ENCODE results near the gene TMX3. TPM values are rescaled to one million over a fixed set of nuclear protein-coding genes. Genes with fewer than 3 reads are reported as not detected.

Gene TMX3, protein sequence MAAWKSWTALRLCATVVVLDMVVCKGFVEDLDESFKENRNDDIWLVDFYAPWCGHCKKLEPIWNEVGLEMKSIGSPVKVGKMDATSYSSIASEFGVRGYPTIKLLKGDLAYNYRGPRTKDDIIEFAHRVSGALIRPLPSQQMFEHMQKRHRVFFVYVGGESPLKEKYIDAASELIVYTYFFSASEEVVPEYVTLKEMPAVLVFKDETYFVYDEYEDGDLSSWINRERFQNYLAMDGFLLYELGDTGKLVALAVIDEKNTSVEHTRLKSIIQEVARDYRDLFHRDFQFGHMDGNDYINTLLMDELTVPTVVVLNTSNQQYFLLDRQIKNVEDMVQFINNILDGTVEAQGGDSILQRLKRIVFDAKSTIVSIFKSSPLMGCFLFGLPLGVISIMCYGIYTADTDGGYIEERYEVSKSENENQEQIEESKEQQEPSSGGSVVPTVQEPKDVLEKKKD
- total RNA-seq = 10 to 100 TPM; 46.9 to 49.9 TPM

DNA sequence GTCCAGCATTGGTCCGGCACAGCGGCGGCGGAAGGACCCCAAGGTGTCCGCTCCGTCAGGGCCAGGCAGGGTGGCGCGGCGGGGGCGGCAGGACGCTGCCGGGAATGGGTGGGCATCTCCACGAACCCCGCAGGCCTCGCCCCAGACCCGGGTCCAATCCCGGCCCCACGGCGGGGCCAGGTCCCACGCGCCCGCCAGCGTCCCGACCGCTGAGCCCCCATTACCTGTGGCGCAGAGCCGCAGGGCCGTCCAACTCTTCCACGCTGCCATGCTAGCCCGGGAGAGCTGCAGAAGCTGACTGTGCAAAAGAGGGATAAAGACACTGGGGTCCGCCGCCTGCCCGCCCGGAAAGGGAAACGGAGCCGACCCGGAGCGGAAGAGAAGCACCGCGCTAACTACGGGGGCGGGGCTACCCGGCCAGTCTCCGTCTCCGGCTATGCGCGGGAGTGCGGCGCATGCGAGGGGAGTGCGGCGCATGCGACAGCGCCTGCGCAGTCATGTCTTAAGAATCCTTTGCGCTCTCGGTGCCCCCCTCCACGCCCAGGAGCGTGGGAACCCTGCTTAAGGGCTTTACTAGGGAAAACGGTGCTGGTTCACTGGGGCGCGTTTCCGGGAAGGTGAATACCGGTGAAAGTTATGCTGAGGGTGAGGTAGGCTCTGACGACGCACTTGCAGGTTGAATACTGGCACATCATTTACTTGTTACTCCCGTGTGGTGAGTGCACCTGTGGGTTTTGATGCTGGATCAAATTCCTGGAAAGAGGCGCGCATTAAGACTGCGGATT lies at the start of gene TMX3:
TSS of gene TMX3 (minus strand) at position 397 of the 785 bp plus-strand sequence. CDS start at position 270, 127 bp downstream.
- CTCF ChIA-PET = no interaction called here
- POLR2A ChIA-PET = interaction anchor here (0.6 kb wide), 1 partner anchor 19 kb away, joined by 3 read pairs; no protein-coding TSS in a partner anchor
- peaks cover 34% of the 10 kb centered on the region for H3K4me1 Mint-ChIP-seq

DNA sequence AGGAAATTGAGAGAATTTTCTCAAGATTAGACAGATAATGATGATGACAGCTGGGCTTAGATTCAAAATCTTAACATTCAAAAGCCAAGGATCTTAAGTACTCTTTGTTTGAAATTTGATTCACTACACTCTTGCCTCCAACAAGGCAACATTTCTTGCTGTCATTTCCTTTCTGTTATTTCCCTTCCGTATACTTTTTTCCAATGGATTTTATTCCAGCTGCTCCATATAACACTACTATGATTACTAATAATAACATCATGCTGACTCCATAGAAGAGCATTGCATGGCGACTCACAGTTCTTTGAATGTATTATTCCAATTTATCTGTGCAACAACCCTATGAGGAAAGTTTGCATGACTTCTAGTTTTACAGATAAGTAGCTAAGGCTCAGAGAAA lies 49.1 kb upstream of the TMX3 start:
- POLR2A ChIA-PET = no interaction called here
- H3K27ac Mint-ChIP-seq = no peak overlapping the region

More for the DNA sequence above, at the start of gene TMX3:
- peak within 1 kb of the TSS; percentile 97 for H3K27ac Mint-ChIP-seq
- H3K4me3 Mint-ChIP-seq = peak within 1 kb of the TSS; percentile 99
- peak; percentile 95 for DNase-seq
- H3K27me3 Mint-ChIP-seq = no peaks in the 10 kb centered on the region
- intact Hi-C loops (cut with DNase I, micrococcal nuclease) = loop anchor here (1.0 to 10.0 kb wide), 3 partner anchors 1199 to 1490 kb away; partner anchors contain the start of genes DSEL (in 2 of the 2) and RTTN (in 2 of the 2)
- peaks cover 34% of the 10 kb centered on the region for H3K36me3 Mint-ChIP-seq (ENCODE audit: low read depth)
- ATAC-seq = peak; percentile 99
- no peaks in the 10 kb centered on the region for H3K9me3 Mint-ChIP-seq (ENCODE audit: low read depth)

DNA sequence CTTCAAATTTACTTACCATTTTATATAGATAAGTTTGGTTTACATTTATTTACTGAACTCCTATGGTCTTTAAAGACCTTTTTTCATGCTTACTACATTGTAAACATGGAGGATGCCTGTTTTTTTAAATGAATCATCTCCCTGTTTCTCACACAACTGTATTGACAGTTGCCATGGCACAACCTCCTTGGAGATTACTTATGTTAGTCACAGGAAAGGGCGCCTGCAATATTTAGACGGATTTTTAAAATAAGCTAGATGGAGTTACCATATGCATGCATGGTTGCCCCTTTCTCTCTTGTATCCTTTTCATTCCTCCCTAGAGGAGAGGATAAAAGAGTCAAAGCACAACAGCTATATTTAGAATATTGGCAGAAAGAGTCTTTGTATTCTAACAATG lies 48.2 kb upstream of the TMX3 start:
- no peak for DNase-seq
- ChIA-PET CTCF (interaction anchor here (1.3 kb wide), 1 partner anchor 10 kb away, joined by 3 read pairs; no protein-coding TSS in a partner anchor), POLR2A (no interaction called here)
- H3K36me3 Mint-ChIP-seq (ENCODE audit: low read depth) = peaks cover 4% of the 10 kb centered on the region
- H3K4me3 Mint-ChIP-seq = no peak overlapping the region
- H3K9me3 Mint-ChIP-seq (ENCODE audit: low read depth) = peaks cover 9% of the 10 kb centered on the region
- no peak overlapping the region for H3K27ac Mint-ChIP-seq
- no peaks in the 10 kb centered on the region for H3K4me1 Mint-ChIP-seq
- ATAC-seq = no peak
- intact Hi-C loops (cut with DNase I, micrococcal nuclease) = no loop called here
- H3K27me3 Mint-ChIP-seq = no peaks in the 10 kb centered on the region

More for the DNA sequence above, 49.1 kb upstream of the TMX3 start:
- no peaks in the 10 kb centered on the region for H3K4me1 Mint-ChIP-seq
- DNase-seq = no peak
- intact Hi-C loops (cut with DNase I, micrococcal nuclease) = no loop called here
- H3K9me3 Mint-ChIP-seq (ENCODE audit: low read depth) = peaks cover 4% of the 10 kb centered on the region
- H3K4me3 Mint-ChIP-seq = no peak overlapping the region
- no peaks in the 10 kb centered on the region for H3K27me3 Mint-ChIP-seq
- ATAC-seq = no peak
- no peaks in the 10 kb centered on the region for H3K36me3 Mint-ChIP-seq (ENCODE audit: low read depth)
- CTCF ChIA-PET = interaction anchor here (1.3 kb wide), 1 partner anchor 9 kb away, joined by 3 read pairs; no protein-coding TSS in a partner anchor

DNA sequence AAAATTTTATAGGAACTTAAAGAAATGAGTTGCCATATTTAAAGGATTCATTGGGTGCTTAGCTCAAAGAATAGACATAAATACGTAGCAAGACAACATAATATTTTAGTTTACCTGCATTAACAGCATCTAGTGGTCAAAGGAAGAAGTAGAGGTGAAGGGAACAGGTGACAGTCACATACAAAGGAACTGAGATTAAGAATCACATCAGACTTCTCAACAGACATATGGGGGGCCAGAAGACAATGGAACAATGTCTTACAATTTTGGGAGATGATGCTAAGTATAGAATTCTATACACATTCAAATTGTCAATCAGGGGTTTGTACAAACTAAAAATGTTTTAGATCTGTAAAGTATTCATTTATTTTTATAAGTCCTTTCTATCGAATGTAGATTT lies 44.4 kb upstream of the TMX3 start:
- Mint-ChIP-seq H3K27me3 (no peaks in the 10 kb centered on the region), H3K4me3 (no peak overlapping the region), H3K9me3 (ENCODE audit: low read depth) (peaks cover 9% of the 10 kb centered on the region), H3K4me1 (no peaks in the 10 kb centered on the region), H3K27ac (no peak overlapping the region), H3K36me3 (ENCODE audit: low read depth) (peaks cover 4% of the 10 kb centered on the region)
- CTCF ChIA-PET = interaction anchor here (0.6 kb wide), 1 partner anchor 8 kb away, joined by 4 read pairs; no protein-coding TSS in a partner anchor
- DNase-seq (no peak), ATAC-seq (no peak)
- intact Hi-C loops (cut with DNase I, micrococcal nuclease) = no loop called here
- POLR2A ChIA-PET = no interaction called here

DNA sequence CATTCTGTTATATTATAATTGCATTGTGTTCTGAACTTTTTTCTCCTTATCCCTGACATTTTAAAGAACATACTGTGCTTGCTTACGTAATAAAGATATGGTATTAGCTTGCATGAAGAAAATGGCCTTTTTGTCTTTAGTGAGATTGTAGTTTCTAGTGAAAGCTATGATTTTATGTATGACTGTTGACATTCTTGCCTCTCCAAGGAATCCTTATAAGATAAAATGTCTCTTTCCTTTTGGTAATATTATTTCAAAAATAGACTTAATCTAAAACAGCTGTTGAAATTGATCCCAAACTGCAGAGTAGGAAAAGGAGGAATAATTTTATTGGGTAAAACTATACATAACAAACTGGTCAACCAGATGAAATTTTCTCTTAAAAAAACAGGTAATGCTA lies 42.2 kb upstream of the TMX3 start:
- no peak for ATAC-seq
- no peak for DNase-seq
- Mint-ChIP-seq H3K27me3 (no peaks in the 10 kb centered on the region), H3K4me3 (no peak overlapping the region), H3K27ac (no peak overlapping the region), H3K36me3 (ENCODE audit: low read depth) (peaks cover 4% of the 10 kb centered on the region), H3K9me3 (ENCODE audit: low read depth) (peaks cover 9% of the 10 kb centered on the region), H3K4me1 (no peaks in the 10 kb centered on the region)
- intact Hi-C loops (cut with DNase I, micrococcal nuclease) = no loop called here
- CTCF ChIA-PET = interaction anchor here (1.6 kb wide), 1 partner anchor 10 kb away, joined by 5 read pairs; no protein-coding TSS in a partner anchor
- POLR2A ChIA-PET = no interaction called here

DNA sequence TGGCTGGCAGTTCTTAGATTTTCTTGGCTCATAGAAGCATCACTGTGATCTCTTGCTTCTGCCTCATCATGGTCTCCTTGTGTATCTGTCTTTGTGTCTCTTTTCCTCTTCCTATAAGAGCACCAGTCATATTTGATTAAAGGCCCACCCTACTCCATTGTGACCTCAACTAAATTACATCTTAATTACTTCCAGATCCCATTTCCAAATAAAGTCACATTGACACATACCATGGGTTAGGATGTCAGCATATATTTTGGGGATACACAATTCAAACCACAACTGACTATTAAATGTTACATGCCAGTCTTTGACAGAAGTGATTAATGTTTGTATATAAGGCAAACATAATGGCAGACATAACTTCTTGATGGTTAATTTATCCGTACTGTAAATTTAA lies 27.3 kb upstream of the TMX3 start:
- no peaks in the 10 kb centered on the region for H3K27me3 Mint-ChIP-seq
- ATAC-seq (no peak), DNase-seq (no peak)
- no peaks in the 10 kb centered on the region for H3K9me3 Mint-ChIP-seq (ENCODE audit: low read depth)
- CTCF ChIA-PET = no interaction called here
- H3K4me3 Mint-ChIP-seq = no peak overlapping the region
- no peaks in the 10 kb centered on the region for H3K36me3 Mint-ChIP-seq (ENCODE audit: low read depth)
- intact Hi-C loops (cut with DNase I, micrococcal nuclease) = no loop called here
- no peaks in the 10 kb centered on the region for H3K4me1 Mint-ChIP-seq
- POLR2A ChIA-PET = no interaction called here
- no peak overlapping the region for H3K27ac Mint-ChIP-seq

DNA sequence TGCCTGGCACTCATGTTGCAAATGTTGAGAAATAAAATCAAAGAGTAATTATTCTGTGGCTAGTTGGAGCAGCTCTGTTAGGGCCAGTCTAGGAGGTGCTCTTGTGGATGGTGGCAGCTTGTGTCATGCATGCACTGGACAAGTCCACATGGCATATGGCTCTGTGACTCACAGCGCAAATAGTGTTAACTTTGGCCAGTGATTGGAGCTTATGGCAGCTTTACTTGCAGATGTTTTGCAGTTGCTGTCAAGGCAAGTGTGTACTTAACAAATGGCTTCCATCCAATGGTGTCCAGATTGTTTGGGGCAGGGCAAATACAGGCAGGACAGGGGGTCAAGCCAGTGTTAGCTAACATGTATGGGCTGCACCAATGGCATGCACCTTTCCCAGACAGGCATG lies 26.1 kb upstream of the TMX3 start:
- H3K4me3 Mint-ChIP-seq = no peak overlapping the region
- no peaks in the 10 kb centered on the region for H3K9me3 Mint-ChIP-seq (ENCODE audit: low read depth)
- ChIA-PET CTCF (interaction anchor here (1.0 kb wide), 1 partner anchor 32 kb away, joined by 5 read pairs; no protein-coding TSS in a partner anchor), POLR2A (no interaction called here)
- no peak overlapping the region for H3K27ac Mint-ChIP-seq
- no peaks in the 10 kb centered on the region for H3K4me1 Mint-ChIP-seq
- H3K36me3 Mint-ChIP-seq (ENCODE audit: low read depth) = no peaks in the 10 kb centered on the region
- ATAC-seq (no peak), DNase-seq (no peak)
- H3K27me3 Mint-ChIP-seq = no peaks in the 10 kb centered on the region
- intact Hi-C loops (cut with DNase I, micrococcal nuclease) = no loop called here

DNA sequence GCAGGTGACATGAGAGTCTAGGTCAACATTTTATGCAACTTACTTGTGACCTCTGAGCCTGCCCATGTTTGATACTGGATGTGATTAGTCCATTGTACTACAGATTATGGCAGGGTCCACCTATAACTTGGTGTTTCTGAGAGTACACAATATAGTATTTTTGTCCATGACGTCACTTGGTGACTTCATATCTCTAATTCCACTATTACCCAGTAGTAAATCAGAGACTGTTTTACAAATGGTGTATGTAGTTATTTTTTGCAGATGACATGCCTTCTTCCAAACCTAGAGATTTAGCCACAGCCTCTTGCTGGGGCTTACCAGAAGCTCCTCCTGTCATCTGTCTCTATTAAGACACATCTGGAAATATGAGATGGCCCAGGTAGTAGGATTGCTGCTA lies 24.6 kb upstream of the TMX3 start:
- Mint-ChIP-seq H3K4me1 (no peaks in the 10 kb centered on the region), H3K9me3 (ENCODE audit: low read depth) (no peaks in the 10 kb centered on the region), H3K27me3 (no peaks in the 10 kb centered on the region), H3K36me3 (ENCODE audit: low read depth) (no peaks in the 10 kb centered on the region), H3K4me3 (no peak overlapping the region), H3K27ac (no peak overlapping the region)
- CTCF ChIA-PET = no interaction called here
- DNase-seq (no peak), ATAC-seq (no peak)
- intact Hi-C loops (cut with DNase I, micrococcal nuclease) = loop anchor here in 1 of 2 experiments (5.0 kb wide), 1 partner anchor 77 kb away; no protein-coding TSS in a partner anchor
- POLR2A ChIA-PET = no interaction called here

DNA sequence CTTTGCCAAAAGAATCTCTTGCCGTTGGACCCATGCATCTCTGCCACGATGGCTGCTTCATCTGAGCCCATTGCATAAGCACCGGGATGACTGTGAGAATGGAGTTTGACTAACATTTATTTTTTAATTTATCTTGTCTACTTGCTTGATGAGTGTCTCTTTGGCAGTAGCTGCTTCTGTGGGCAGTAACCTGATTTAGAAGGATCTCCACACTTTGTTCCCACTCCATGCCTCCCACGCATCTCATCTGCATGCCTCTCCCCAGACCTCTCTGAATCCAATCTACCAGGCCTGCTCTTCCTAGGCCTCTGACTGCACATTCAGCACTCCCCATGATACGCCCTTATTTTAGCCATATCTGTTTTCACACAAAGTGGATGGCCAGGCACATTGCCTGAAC lies 23.7 kb upstream of the TMX3 start:
- Mint-ChIP-seq H3K9me3 (ENCODE audit: low read depth) (no peaks in the 10 kb centered on the region), H3K4me3 (no peak overlapping the region), H3K4me1 (no peaks in the 10 kb centered on the region), H3K27ac (no peak overlapping the region), H3K27me3 (no peaks in the 10 kb centered on the region), H3K36me3 (ENCODE audit: low read depth) (no peaks in the 10 kb centered on the region)
- no peak for ATAC-seq
- no peak for DNase-seq
- CTCF ChIA-PET = interaction anchor here (1.3 kb wide), 1 partner anchor 10 kb away, joined by 3 read pairs; no protein-coding TSS in a partner anchor
- intact Hi-C loops (cut with DNase I, micrococcal nuclease) = loop anchor here in 1 of 2 experiments (5.0 kb wide), 1 partner anchor 76 kb away; no protein-coding TSS in a partner anchor
- POLR2A ChIA-PET = no interaction called here

DNA sequence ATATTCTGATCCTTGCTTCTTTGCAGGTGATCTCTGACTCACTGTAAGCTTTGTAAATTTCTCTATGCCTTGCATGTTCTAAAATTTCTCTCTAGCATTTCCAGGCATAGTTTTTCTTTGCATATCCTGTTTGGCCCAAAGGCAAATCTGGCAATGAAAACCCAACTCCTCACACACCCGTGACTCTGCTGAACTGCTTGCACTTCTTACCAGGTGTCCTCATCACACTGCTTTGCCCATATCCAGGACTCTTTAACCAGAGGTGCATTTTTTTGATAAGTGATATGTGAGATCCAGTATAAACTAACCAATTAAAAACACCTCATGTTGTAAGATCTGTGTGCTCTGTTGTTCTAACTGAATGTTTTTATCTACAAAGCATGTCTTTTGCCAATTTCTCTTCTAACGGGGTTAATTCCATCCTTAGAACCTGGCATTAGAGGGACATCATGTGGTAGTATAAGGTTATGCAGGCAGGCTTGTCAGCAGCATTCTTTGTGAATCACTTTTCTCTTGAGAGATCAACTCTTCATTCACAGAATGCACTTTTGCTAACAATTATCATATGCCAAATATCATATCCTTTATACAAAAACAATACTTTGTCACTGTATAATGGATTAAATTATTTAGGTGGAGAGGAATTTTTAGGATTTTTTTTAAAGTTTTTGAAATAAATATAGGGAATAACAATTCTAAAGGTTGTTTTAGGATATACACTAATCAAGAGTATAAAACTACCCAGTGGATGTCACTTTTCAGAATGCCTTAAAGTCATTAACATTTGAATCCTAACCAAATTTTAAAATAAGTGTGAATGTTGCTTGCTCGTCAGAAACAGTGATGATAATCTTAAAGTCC lies 20.8 kb upstream of the TMX3 start:
- CTCF ChIA-PET = interaction anchor here (0.7 to 1.5 kb wide), 3 partner anchors 14 to 100 kb away, joined by 3 to 4 read pairs (median 3); no protein-coding TSS in a partner anchor
- peak; percentile 77 for ATAC-seq
- Mint-ChIP-seq H3K36me3 (ENCODE audit: low read depth) (no peaks in the 10 kb centered on the region), H3K4me3 (no peak overlapping the region), H3K27ac (no peak overlapping the region), H3K4me1 (no peaks in the 10 kb centered on the region), H3K27me3 (no peaks in the 10 kb centered on the region), H3K9me3 (ENCODE audit: low read depth) (no peaks in the 10 kb centered on the region)
- peak; percentile 24 for DNase-seq
- POLR2A ChIA-PET = no interaction called here
- intact Hi-C loops (cut with DNase I, micrococcal nuclease) = loop anchor here (1.0 to 5.0 kb wide), 2 partner anchors 73 to 1518 kb away; no protein-coding TSS in a partner anchor

Data from activated CD4-positive, alpha-beta T cell treated with anti-CD3 and anti-CD28 coated beads for 36 hours (primary cell).